Aorta (tissue), 5 donors: Measurements from ENCODE around the gene SLC6A3. TPM values are rescaled to one million over a fixed set of nuclear protein-coding genes. Genes with fewer than 3 reads are reported as not detected.
"Not testable (repeated sequence)": the region's sequence is repeated elsewhere in the genome, so short reads cannot be mapped to it uniquely, and the experiment has no call there.

Experiments
- ATAC-seq: fragments of 200-7000 bp; cut with Tn5 transposase; one replicate; pipeline ENCODE4 v1.9.1; 2022; ENCODE audit warnings: moderate library complexity; ENCODE audit not compliant: low FRiP score
- DNase-seq, 2 donors: peaks; one replicate each; pipeline ENCODE4 v3.0.0-alpha.2; 2020
- H3K27ac ChIP-seq, 2 donors: one replicate each; pipeline ENCODE4 v1.5.1; 2013; ENCODE audit warnings: low read length in 2 of 2, mild to moderate bottlenecking in 2 of 2, moderate library complexity in 2 of 2, control low read depth in 1 of 2, inconsistent platforms in 1 of 2, low read depth in 1 of 2
- H3K27me3 ChIP-seq, 2 donors: one replicate each; pipeline ENCODE4 v1.6.1; 2013; ENCODE audit warnings: control low read depth in 1 of 2, low read length in 1 of 2, mild to moderate bottlenecking in 1 of 2, moderate library complexity in 1 of 2; ENCODE audit not compliant: insufficient read depth in 2 of 2, control insufficient read depth in 1 of 2
- H3K36me3 ChIP-seq, 2 donors: one replicate each; pipeline ENCODE4 v1.6.1; 2013; ENCODE audit warnings: control low read depth in 1 of 2, low read length in 1 of 2, mild to moderate bottlenecking in 1 of 2; ENCODE audit not compliant: insufficient read depth in 2 of 2, control insufficient read depth in 1 of 2
- H3K4me1 ChIP-seq, 2 donors: one replicate each; pipeline ENCODE4 v1.6.1; 2013; ENCODE audit warnings: low read length in 2 of 2, control low read depth in 1 of 2, mild to moderate bottlenecking in 1 of 2, moderate library complexity in 1 of 2; ENCODE audit not compliant: insufficient read depth in 2 of 2, control insufficient read depth in 1 of 2
- H3K4me3 ChIP-seq, 2 donors: one replicate each; pipeline ENCODE4 v1.5.1; 2013; ENCODE audit warnings: low read length in 2 of 2, control low read depth in 1 of 2, mild to moderate bottlenecking in 1 of 2
- H3K9me3 ChIP-seq: one replicate; pipeline ENCODE4 v1.6.1; 2013; ENCODE audit warnings: mild to moderate bottlenecking, low read length; ENCODE audit not compliant: control insufficient read depth
- WGBS, 2 donors: extraction: QIAGEN DNeasy Blood & Tissue Kit; methylation state at CpG; one replicate each; pipeline ENCODE4 v1.1.7; 2013; 5-methylcytosine and 5-hydroxymethylcytosine counted together
- intact Hi-C, 2 donors: fragments of 100-400 bp; cut with DNase I; formaldehyde crosslinking; loops; one replicate each; pipeline versions ENCODE4 v1.14.2 to v1.15.0; 2022
- polyA plus RNA-seq, 2 donors: library from polyadenylated mRNA; stranded (reverse); fragments of 200-250 nt; gene quantifications; one replicate each; pipeline ENCODE4 v1.2.3, GENCODE V29; 2013
- total RNA-seq, 2 donors: library from RNA; stranded (reverse); fragmentation: NEBNext Ultra II Directional; extraction: Animal tissue kit (Norgen Biotek cat#: 25700); gene quantifications; one replicate each; pipeline ENCODE4 v1.2.1, GENCODE V29; 2021
- donor health status: healthy with polysubstance abuse.
- donor health status: Bipolar disorder and iron deficiency.
- donor health status: DM: no; HTN: no; CAD: no.
- donor health status: DM: no; HTN: no; CAD: no.
- donor health status: DM: yes; HTN: yes; CAD: no.

The SLC6A3 gene
- total and polyA plus RNA-seq, 4 donors, result 0.23 to 0.56 (median 0.30) TPM; not detected in 1

GRCh38 chr5:1480217-1480616 is 35.0 kb upstream of the SLC6A3 start:
- H3K27ac ChIP-seq, result no peak overlapping the region
- ATAC-seq, result no peak
- H3K4me1 ChIP-seq, result no peaks in the 10 kb centered on the region
- H3K27me3 ChIP-seq, result no peaks in the 10 kb centered on the region
- no peaks in the 10 kb centered on the region for H3K36me3 ChIP-seq
- intact Hi-C loops, result no loop called here
- no peak overlapping the region for H3K4me3 ChIP-seq
- WGBS, 2 donors, result 64 to 66% methylated on average over 14 of the region's 14 CpGs
- peak in 1 of 2 donors; percentile 91 for DNase-seq
- no peaks in the 10 kb centered on the region for H3K9me3 ChIP-seq

GRCh38 chr5:1479581-1480188 is 34.4 kb upstream of the SLC6A3 start:
- ATAC-seq (peak; percentile 67), DNase-seq (peak; percentile 72 to 87)
- intact Hi-C loops, result loop anchor here (5.0 to 10.0 kb wide), 2 partner anchors 163 to 165 kb away; no protein-coding TSS in a partner anchor
- Histone ChIP-seq H3K27me3 (no peaks in the 10 kb centered on the region), H3K27ac (no peak overlapping the region), H3K4me1 (no peaks in the 10 kb centered on the region), H3K4me3 (no peak overlapping the region), H3K36me3 (peaks cover 0 to 3% of the 10 kb centered on the region in 2 donors), H3K9me3 (no peaks in the 10 kb centered on the region)
- WGBS, 2 donors, result 50 to 53% methylated on average over 21 of the region's 21 CpGs

GRCh38 chr5:1479066-1479465 is 33.8 kb upstream of the SLC6A3 start:
- 92 to 93% methylated on average over 7 of the region's 7 CpGs for WGBS, 2 donors
- peak in 1 of 2 donors; percentile 38 for DNase-seq
- intact Hi-C loops, result loop anchor here (5.0 to 10.0 kb wide), 2 partner anchors 163 to 166 kb away; no protein-coding TSS in a partner anchor
- no peaks in the 10 kb centered on the region for H3K4me1 ChIP-seq
- H3K4me3 ChIP-seq, result no peak overlapping the region
- no peak for ATAC-seq
- H3K9me3 ChIP-seq, result no peaks in the 10 kb centered on the region
- no peaks in the 10 kb centered on the region for H3K27me3 ChIP-seq
- no peak overlapping the region for H3K27ac ChIP-seq
- H3K36me3 ChIP-seq, result peaks cover 0 to 5% of the 10 kb centered on the region in 2 donors

GRCh38 chr5:1478271-1479035 is 33.2 kb upstream of the SLC6A3 start:
- no peak overlapping the region for H3K27ac ChIP-seq
- H3K4me1 ChIP-seq, result no peaks in the 10 kb centered on the region
- H3K9me3 ChIP-seq, result no peaks in the 10 kb centered on the region
- 92 to 93% methylated on average over 13 of the region's 13 CpGs for WGBS, 2 donors
- no peaks in the 10 kb centered on the region for H3K27me3 ChIP-seq
- ATAC-seq (no peak), DNase-seq (peak; percentile 49 to 56)
- H3K36me3 ChIP-seq, result peaks cover 0 to 5% of the 10 kb centered on the region in 2 donors
- no peak overlapping the region for H3K4me3 ChIP-seq
- intact Hi-C loops, result loop anchor here (5.0 to 10.0 kb wide), 2 partner anchors 164 to 166 kb away; no protein-coding TSS in a partner anchor

- peak; percentile 79 to 93 for DNase-seq
- WGBS, 2 donors, result 90 to 92% methylated on average over 16 of the region's 16 CpGs
- H3K9me3 ChIP-seq, result no peaks in the 10 kb centered on the region
- H3K4me3 ChIP-seq, result no peak overlapping the region
- no peak overlapping the region for H3K27ac ChIP-seq
- no peaks in the 10 kb centered on the region for H3K4me1 ChIP-seq
- peaks cover 0 to 5% of the 10 kb centered on the region in 2 donors for H3K36me3 ChIP-seq
- ATAC-seq, result peak; percentile 47
- intact Hi-C loops, result loop anchor here (5.0 to 10.0 kb wide), 2 partner anchors 165 to 167 kb away; no protein-coding TSS in a partner anchor
- H3K27me3 ChIP-seq, result no peaks in the 10 kb centered on the region
Observed at GRCh38 chr5:1477341-1477740, 32.1 kb upstream of the SLC6A3 start.

- no peaks in the 10 kb centered on the region for H3K27me3 ChIP-seq
- DNase-seq (peak in 1 of 2 donors; percentile 61), ATAC-seq (no peak)
- intact Hi-C loops, result loop anchor here (5.0 to 10.0 kb wide), 2 partner anchors 165 to 168 kb away; no protein-coding TSS in a partner anchor
- H3K9me3 ChIP-seq, result no peaks in the 10 kb centered on the region
- WGBS, 2 donors, result 92 to 94% methylated on average over 11 of the region's 11 CpGs
- H3K4me1 ChIP-seq, result no peaks in the 10 kb centered on the region
- peaks cover 0 to 5% of the 10 kb centered on the region in 2 donors for H3K36me3 ChIP-seq
- no peak overlapping the region for H3K4me3 ChIP-seq
- H3K27ac ChIP-seq, result no peak overlapping the region
Observed at GRCh38 chr5:1476967-1477310, 31.7 kb upstream of the SLC6A3 start.

GRCh38 chr5:1476181-1476966 is 31.1 kb upstream of the SLC6A3 start:
- no peak for ATAC-seq
- intact Hi-C loops, result loop anchor here (5.0 to 10.0 kb wide), 2 partner anchors 166 to 168 kb away; no protein-coding TSS in a partner anchor
- H3K36me3 ChIP-seq, result peaks cover 0 to 5% of the 10 kb centered on the region in 2 donors

GRCh38 chr5:1475544-1475900 is 30.3 kb upstream of the SLC6A3 start:
- not testable (repeated sequence) for H3K9me3 ChIP-seq, H3K36me3 ChIP-seq, H3K4me1 ChIP-seq, H3K27me3 ChIP-seq, H3K27ac ChIP-seq, H3K4me3 ChIP-seq, ATAC-seq
- WGBS, 2 donors, result 87 to 89% methylated on average over 16 to 17 of the region's 17 CpGs
- intact Hi-C loops, result loop anchor here (5.0 to 10.0 kb wide), 2 partner anchors 167 to 169 kb away; no protein-coding TSS in a partner anchor
- DNase-seq, result peak in 1 of 2 donors; percentile 60

More at GRCh38 chr5:1476181-1476966, 31.1 kb upstream of the SLC6A3 start:
- DNase-seq, result peak in 1 of 2 donors; percentile 71
- Histone ChIP-seq H3K4me1 (no peaks in the 10 kb centered on the region), H3K9me3 (no peaks in the 10 kb centered on the region), H3K27ac (no peak overlapping the region), H3K4me3 (no peak overlapping the region), H3K27me3 (no peaks in the 10 kb centered on the region)
- WGBS, 2 donors, result 89% methylated on average over 28 of the region's 28 CpGs
